Fibroblast of skin of left quadriceps (primary cell): ENCODE results near the gene SPEF1.

Source experiments
- DNase-seq, 2 experiments: peaks; one replicate each; pipeline ENCODE4 v3.0.0-alpha.2; 2013; ENCODE audit warnings: low read depth in 2 of 2

The SPEF1 gene

GRCh38 chr20:3730803-3731672 is 50.2 kb downstream of the SPEF1 start:
- DNase-seq = no peak

GRCh38 chr20:3729811-3730540 is 51.3 kb downstream of the SPEF1 start:
- DNase-seq = no peak

GRCh38 chr20:3729378-3729777 is 51.9 kb downstream of the SPEF1 start:
- DNase-seq = no peak

- no peak for DNase-seq
Observed at GRCh38 chr20:3728876-3729275, 52.4 kb downstream of the SPEF1 start.

- DNase-seq = no peak
Observed at GRCh38 chr20:3728354-3728753, 52.9 kb downstream of the SPEF1 start.
